ENCODE data around the gene HIRA. TPM values are rescaled to one million over a fixed set of nuclear protein-coding genes. Genes with fewer than 3 reads are reported as not detected.

The HIRA gene, protein sequence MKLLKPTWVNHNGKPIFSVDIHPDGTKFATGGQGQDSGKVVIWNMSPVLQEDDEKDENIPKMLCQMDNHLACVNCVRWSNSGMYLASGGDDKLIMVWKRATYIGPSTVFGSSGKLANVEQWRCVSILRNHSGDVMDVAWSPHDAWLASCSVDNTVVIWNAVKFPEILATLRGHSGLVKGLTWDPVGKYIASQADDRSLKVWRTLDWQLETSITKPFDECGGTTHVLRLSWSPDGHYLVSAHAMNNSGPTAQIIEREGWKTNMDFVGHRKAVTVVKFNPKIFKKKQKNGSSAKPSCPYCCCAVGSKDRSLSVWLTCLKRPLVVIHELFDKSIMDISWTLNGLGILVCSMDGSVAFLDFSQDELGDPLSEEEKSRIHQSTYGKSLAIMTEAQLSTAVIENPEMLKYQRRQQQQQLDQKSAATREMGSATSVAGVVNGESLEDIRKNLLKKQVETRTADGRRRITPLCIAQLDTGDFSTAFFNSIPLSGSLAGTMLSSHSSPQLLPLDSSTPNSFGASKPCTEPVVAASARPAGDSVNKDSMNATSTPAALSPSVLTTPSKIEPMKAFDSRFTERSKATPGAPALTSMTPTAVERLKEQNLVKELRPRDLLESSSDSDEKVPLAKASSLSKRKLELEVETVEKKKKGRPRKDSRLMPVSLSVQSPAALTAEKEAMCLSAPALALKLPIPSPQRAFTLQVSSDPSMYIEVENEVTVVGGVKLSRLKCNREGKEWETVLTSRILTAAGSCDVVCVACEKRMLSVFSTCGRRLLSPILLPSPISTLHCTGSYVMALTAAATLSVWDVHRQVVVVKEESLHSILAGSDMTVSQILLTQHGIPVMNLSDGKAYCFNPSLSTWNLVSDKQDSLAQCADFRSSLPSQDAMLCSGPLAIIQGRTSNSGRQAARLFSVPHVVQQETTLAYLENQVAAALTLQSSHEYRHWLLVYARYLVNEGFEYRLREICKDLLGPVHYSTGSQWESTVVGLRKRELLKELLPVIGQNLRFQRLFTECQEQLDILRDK
- 18.6 and 24.2 TPM in 2 replicates for total RNA-seq (2014; rRNA removed; shearing (Covaris generic))
- polyA plus RNA-seq (2016; fragmentation: Nextera tagmentation; extraction: Ambion mirVana) = 2.1 and 2.7 TPM in 2 replicates

DNA sequence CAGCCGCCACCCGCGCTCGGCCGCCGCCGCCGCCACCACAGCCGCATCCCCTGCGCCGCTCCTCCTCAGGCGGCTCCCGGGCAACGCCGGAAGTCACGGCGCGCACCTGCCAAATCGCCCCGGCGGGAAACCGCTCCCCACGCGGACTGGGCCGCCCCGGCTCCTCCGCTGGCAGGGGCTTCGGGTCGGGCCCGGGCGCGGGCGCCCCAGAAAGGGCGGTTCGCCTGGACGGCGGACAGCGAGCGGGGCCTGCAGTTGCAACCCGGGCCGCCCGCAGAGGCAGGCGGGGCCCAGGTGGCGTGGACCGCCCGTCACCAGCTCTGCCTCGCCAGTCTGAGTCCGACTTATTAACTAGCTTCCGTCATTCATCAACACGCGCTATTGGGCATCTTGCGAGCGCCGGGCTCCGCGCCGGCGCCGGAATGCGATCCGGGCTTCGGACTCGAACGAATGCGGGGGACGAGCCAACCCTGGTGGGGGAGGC lies at the start of gene HIRA:
HIRA (minus strand) TSS at position 85 of the 484 bp plus-strand sequence. CDS start 257 bp downstream, outside the sequence.
- in situ Hi-C loops (cut with MboI) = no loop called here
- peaks cover 22% of the 10 kb centered on the region; the same call in 1 of the 2 replicates for H3F3A ChIP-seq (ENCODE audit: insufficient read depth)
- WGBS, 2 experiments (ENCODE audit: low coverage in 1 of 2, low lambda C conversion rate in 2 of 2, missing lambda C conversion rate in 2 of 2) = 1% methylated on average over 38 to 62 of the region's 66 CpGs
- no peaks in the 10 kb centered on the region for H3K27me3 ChIP-seq (replicated peaks; ENCODE audit: insufficient read depth)
- peak within 1 kb of the TSS; percentile 98 for H3K4me2 ChIP-seq (ENCODE audit: unreplicated experiment)
- no peaks in the 10 kb centered on the region for H4K20me1 ChIP-seq (ENCODE audit: insufficient read depth)
- H3K9me2 ChIP-seq (ENCODE audit: insufficient read depth) = no peaks in the 10 kb centered on the region
- H3K9me3 ChIP-seq (ENCODE audit: low read depth) = no peaks in the 10 kb centered on the region
- DNase-seq = peak; percentile 90
- H3K4me3 ChIP-seq = peak within 1 kb of the TSS; percentile 94
- peaks cover 25% of the 10 kb centered on the region for H3K4me1 ChIP-seq (ENCODE audit: insufficient read depth)
- H3K9ac ChIP-seq = peak within 1 kb of the TSS; percentile 99
- peak within 1 kb of the TSS; percentile 99 for H3K27ac ChIP-seq
- H3K79me2 ChIP-seq (ENCODE audit: insufficient read depth) = peaks cover 62% of the 10 kb centered on the region
- H3K36me3 ChIP-seq (ENCODE audit: low read depth) = no peaks in the 10 kb centered on the region; the same call in 1 of the 2 replicates
- H2AFZ ChIP-seq = peak within 1 kb of the TSS; percentile 77
- TF ChIP-seq EZH2 (IDR thresholded peaks at IDR 0.05; ENCODE audit: insufficient read depth, poor library complexity, severe bottlenecking) (no peak), EZH2phosphoT487 (IDR thresholded peaks at IDR 0.05; ENCODE audit: insufficient read depth, low read depth) (no peak)

DNA sequence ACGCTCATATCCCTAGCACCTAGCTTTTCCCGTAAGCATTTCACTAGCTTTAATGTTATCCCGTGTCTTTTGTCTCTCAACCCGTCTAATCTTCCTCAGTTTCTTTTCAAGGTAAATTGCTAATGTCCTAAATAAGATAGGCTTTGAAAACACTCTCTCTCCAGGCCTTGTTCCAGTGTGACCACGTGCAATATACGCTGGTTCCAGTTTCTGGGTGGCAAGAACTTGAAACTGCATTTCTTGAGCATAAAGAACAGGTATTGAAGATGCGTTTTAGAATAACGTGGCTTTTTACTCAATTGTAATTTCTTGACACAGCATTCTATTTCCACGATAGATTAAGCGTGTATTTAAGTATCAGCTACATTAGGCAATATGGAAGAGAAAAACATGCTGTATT lies 49.3 kb upstream of the HIRA start:
- Histone ChIP-seq H4K20me1 (ENCODE audit: insufficient read depth) (peaks cover 4% of the 10 kb centered on the region; the same call in 1 of the 2 replicates), H3K9me2 (ENCODE audit: insufficient read depth) (no peaks in the 10 kb centered on the region), H3K27ac (no peak overlapping the region), H2AFZ (0 out of 2 replicates have a peak overlapping the region, but pooled peaks have one; percentile 90), H3F3A (ENCODE audit: insufficient read depth) (peaks cover 16% of the 10 kb centered on the region; the same call in 1 of the 2 replicates), H3K27me3 (replicated peaks; ENCODE audit: insufficient read depth) (no peaks in the 10 kb centered on the region), H3K4me3 (peak overlapping the region; percentile 83), H3K9ac (peak overlapping the region; percentile 93), H3K9me3 (ENCODE audit: low read depth) (no peaks in the 10 kb centered on the region), H3K79me2 (ENCODE audit: insufficient read depth) (peaks cover 43% of the 10 kb centered on the region), H3K36me3 (ENCODE audit: low read depth) (no peaks in the 10 kb centered on the region), H3K4me1 (ENCODE audit: insufficient read depth) (peaks cover 21% of the 10 kb centered on the region), H3K4me2 (ENCODE audit: unreplicated experiment) (no peak overlapping the region)
- DNase-seq = no peak
- TF ChIP-seq EZH2 (IDR thresholded peaks at IDR 0.05; ENCODE audit: insufficient read depth, poor library complexity, severe bottlenecking) (no peak), EZH2phosphoT487 (IDR thresholded peaks at IDR 0.05; ENCODE audit: insufficient read depth, low read depth) (no peak)
- in situ Hi-C loops (cut with MboI) = no loop called here
- 72 to 74% methylated on average over 10 of the region's 10 CpGs for WGBS, 2 experiments (ENCODE audit: low coverage in 1 of 2, low lambda C conversion rate in 2 of 2, missing lambda C conversion rate in 2 of 2)

DNA sequence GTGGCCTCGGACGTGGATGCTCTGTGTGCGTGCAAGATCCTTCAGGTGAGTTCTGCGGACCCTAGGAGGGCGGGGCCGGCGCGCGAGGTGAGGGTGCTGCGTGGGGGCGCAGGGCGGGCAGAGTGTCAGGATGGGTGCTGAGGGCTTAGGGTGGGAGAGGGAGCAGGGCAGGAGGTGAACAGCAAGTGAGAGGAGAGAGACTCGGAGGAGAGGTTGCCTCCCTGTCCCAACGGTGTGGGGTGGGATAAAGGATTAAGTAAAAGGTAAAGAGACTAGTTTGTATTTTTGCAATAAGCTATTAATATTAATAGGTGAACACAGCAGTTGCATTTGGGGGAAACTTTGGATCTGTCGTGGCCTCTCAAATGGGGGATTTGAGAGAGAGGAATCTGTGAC lies 48.6 kb upstream of the HIRA start:
- Histone ChIP-seq H3K4me1 (ENCODE audit: insufficient read depth) (peaks cover 21% of the 10 kb centered on the region), H3K9me3 (ENCODE audit: low read depth) (no peaks in the 10 kb centered on the region), H3K27me3 (replicated peaks; ENCODE audit: insufficient read depth) (no peaks in the 10 kb centered on the region), H2AFZ (peak overlapping the region; percentile 90), H3K9me2 (ENCODE audit: insufficient read depth) (no peaks in the 10 kb centered on the region), H3F3A (ENCODE audit: insufficient read depth) (peaks cover 16% of the 10 kb centered on the region; the same call in 1 of the 2 replicates), H3K79me2 (ENCODE audit: insufficient read depth) (peaks cover 49% of the 10 kb centered on the region), H3K4me2 (ENCODE audit: unreplicated experiment) (peak overlapping the region; percentile 56), H3K4me3 (peak overlapping the region; percentile 83), H3K27ac (no peak overlapping the region), H3K36me3 (ENCODE audit: low read depth) (no peaks in the 10 kb centered on the region), H4K20me1 (ENCODE audit: insufficient read depth) (peaks cover 4% of the 10 kb centered on the region; the same call in 1 of the 2 replicates), H3K9ac (peak overlapping the region; percentile 93)
- in situ Hi-C loops (cut with MboI) = no loop called here
- TF ChIP-seq EZH2phosphoT487 (IDR thresholded peaks at IDR 0.05; ENCODE audit: insufficient read depth, low read depth) (no peak), EZH2 (IDR thresholded peaks at IDR 0.05; ENCODE audit: insufficient read depth, poor library complexity, severe bottlenecking) (no peak)
- 1 to 6% methylated on average over 2 to 15 of the region's 15 CpGs for WGBS, 2 experiments (ENCODE audit: low coverage in 1 of 2, low lambda C conversion rate in 2 of 2, missing lambda C conversion rate in 2 of 2)
- no peak for DNase-seq
